SK-N-MC (cell line): ENCODE measurements around the gene MRAP.
A peak's percentile ranks its signal among the peaks of the same experiment; 100 is the strongest.
"Not testable (repeated sequence)": the region's sequence is repeated elsewhere in the genome, so short reads cannot be mapped to it uniquely, and the experiment has no call there.

Experiments used
- DNase-seq: peaks from one replicate; pipeline ENCODE4 v3.0.0-alpha.2; 2011; ENCODE audit warnings: low read depth, low spot score
- H3K27ac ChIP-seq: fragments of 200-600 bp; sonication (generic); 2 replicates; pipeline ENCODE4 v1.5.1; 2016; ENCODE audit warnings: mixed run types
- H3K36me3 ChIP-seq: fragments of 200-600 bp; sonication (generic); 2 replicates; pipeline ENCODE4 v1.6.1; 2017; ENCODE audit warnings: antibody characterized with exemption, low read length, mixed read lengths; ENCODE audit not compliant: insufficient read depth
- H3K4me3 ChIP-seq: fragments of 200-600 bp; sonication (generic); 2 replicates; pipeline ENCODE4 v1.5.1; 2016
- H3K9ac ChIP-seq: fragments of 200-600 bp; sonication (generic); 2 replicates; pipeline ENCODE4 v1.8.0; 2017; ENCODE audit warnings: mixed run types, mixed read lengths; ENCODE audit not compliant: insufficient read length
- H3K9me3 ChIP-seq: fragments of 200-600 bp; sonication (generic); 2 replicates; pipeline ENCODE4 v1.6.1; 2017; ENCODE audit warnings: low read depth, mild to moderate bottlenecking, antibody characterized with exemption, low read length, moderate library complexity, mixed read lengths
- EZH2 ChIP-seq: fragments of 200-600 bp; sonication (generic); IDR thresholded peaks from one replicate; pipeline ENCODE4 v1.6.1; 2017; ENCODE audit warnings: antibody characterized with exemption
- FOXP2 ChIP-seq: optimal IDR thresholded peaks from 2 replicates; pipeline ENCODE3; 2011; ENCODE audit warnings: mild to moderate bottlenecking, moderate library complexity; ENCODE audit not compliant: insufficient read depth; ENCODE audit errors: extremely low read length, control extremely low read depth
- POLR2AphosphoS5 ChIP-seq: IDR thresholded peaks from 2 replicates; pipeline ENCODE4 v1.6.1; 2012; ENCODE audit warnings: mild to moderate bottlenecking, low read depth, low read length, borderline replicate concordance

MRAP gene

GRCh38 chr21:32261929-32262328 is 36.7 kb upstream of the MRAP start:
- TF ChIP-seq POLR2AphosphoS5 (no peak), FOXP2 (no peak), EZH2 (no peak)
- DNase-seq: no peak
- no peak overlapping the region for H3K4me3 ChIP-seq
- H3K36me3 ChIP-seq: peaks cover 4% of the 10 kb centered on the region; the same call in 1 of the 2 replicates
- no peak overlapping the region for H3K9ac ChIP-seq
- no peaks in the 10 kb centered on the region for H3K9me3 ChIP-seq
- H3K27ac ChIP-seq: no peak overlapping the region

DNA sequence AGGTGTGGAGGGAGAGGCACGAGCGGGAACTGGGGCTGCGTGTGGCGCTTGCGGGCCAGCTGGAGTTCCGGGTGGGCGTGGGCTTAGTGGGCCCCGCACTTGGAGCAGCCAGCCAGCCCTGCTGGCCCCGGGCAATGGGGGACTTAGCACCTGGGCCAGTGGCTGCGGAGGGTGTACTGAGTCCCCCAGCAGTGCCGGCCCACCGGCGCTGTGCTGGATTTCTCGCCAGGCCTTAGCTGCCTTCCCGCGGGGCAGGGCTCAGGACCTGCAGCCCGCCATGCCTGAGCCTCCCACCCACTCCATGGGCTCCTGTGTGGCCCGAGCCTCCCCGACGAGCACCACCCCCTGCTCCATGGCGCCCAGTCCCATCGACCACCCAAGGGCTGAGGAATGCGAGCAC is 33.3 kb upstream of the MRAP start:
- not testable (repeated sequence) for H3K9me3 ChIP-seq, H3K4me3 ChIP-seq, DNase-seq, H3K27ac ChIP-seq, H3K9ac ChIP-seq
- H3K36me3 ChIP-seq: peaks cover 22% of the 10 kb centered on the region; the same call in 1 of the 2 replicates

GRCh38 chr21:32270748-32271147 is 27.9 kb upstream of the MRAP start:
- no peak for DNase-seq
- no peaks in the 10 kb centered on the region for H3K9me3 ChIP-seq

DNA sequence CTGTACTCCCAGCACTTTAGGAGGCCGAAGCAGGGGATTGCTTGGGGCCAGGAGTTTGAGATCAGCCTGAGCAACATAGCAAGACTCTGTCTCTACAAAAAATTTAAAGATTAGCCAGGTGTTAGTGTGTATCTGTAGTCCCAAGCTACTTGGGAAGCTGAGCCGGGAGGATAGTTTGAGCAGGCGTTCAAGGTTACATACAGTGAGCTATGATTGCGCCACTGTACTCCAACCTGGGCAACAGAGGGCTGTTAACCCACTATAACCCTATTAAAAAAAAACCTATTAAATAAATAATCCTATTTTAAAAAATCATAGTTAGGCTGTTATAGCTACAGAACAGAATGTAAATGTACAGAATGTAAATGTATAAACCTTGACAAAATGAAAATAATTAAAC is 22.0 kb upstream of the MRAP start:
- peaks cover 12% of the 10 kb centered on the region; the same call in 1 of the 2 replicates for H3K36me3 ChIP-seq
- no peak for DNase-seq
- H3K27ac ChIP-seq: no peak overlapping the region
- no peak overlapping the region for H3K9ac ChIP-seq
- TF ChIP-seq FOXP2: no peak
- no peak for TF ChIP-seq POLR2AphosphoS5
- no peak for TF ChIP-seq EZH2
- H3K4me3 ChIP-seq: no peak overlapping the region
- H3K9me3 ChIP-seq: no peaks in the 10 kb centered on the region

More at GRCh38 chr21:32270748-32271147, 27.9 kb upstream of the MRAP start:
- Histone ChIP-seq H3K4me3 (no peak overlapping the region), H3K36me3 (peaks cover 39% of the 10 kb centered on the region), H3K9ac (no peak overlapping the region), H3K27ac (no peak overlapping the region)
- TF ChIP-seq POLR2AphosphoS5: no peak
- no peak for TF ChIP-seq EZH2
- TF ChIP-seq FOXP2: no peak

DNA sequence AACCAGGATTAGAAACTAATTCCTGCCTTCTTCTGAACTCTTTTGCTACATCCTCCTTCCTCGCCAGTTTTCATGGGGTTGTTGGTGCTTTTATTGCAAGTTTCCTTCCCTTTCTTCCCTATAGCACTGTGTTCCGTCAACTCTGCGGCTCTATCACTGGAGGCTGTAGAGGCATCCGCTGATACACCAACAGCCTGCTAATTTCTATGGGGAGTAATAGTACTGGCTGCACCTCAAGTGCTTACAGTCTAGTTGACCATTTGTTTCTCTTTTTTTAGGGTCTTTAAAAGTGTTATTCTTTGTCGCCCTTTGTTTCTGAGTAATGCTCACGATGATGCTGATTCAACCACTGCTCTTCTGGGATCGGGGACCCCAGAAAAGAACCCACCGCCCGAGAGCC is 20.6 kb upstream of the MRAP start:
- Histone ChIP-seq H3K36me3 (peaks cover under 1% of the 10 kb centered on the region; the same call in 1 of the 2 replicates), H3K27ac (no peak overlapping the region), H3K4me3 (peak overlapping the region; percentile 98), H3K9ac (peak overlapping the region; percentile 77), H3K9me3 (no peaks in the 10 kb centered on the region)
- DNase-seq: no peak
- no peak for TF ChIP-seq FOXP2
- no peak for TF ChIP-seq POLR2AphosphoS5
- no peak for TF ChIP-seq EZH2

DNA sequence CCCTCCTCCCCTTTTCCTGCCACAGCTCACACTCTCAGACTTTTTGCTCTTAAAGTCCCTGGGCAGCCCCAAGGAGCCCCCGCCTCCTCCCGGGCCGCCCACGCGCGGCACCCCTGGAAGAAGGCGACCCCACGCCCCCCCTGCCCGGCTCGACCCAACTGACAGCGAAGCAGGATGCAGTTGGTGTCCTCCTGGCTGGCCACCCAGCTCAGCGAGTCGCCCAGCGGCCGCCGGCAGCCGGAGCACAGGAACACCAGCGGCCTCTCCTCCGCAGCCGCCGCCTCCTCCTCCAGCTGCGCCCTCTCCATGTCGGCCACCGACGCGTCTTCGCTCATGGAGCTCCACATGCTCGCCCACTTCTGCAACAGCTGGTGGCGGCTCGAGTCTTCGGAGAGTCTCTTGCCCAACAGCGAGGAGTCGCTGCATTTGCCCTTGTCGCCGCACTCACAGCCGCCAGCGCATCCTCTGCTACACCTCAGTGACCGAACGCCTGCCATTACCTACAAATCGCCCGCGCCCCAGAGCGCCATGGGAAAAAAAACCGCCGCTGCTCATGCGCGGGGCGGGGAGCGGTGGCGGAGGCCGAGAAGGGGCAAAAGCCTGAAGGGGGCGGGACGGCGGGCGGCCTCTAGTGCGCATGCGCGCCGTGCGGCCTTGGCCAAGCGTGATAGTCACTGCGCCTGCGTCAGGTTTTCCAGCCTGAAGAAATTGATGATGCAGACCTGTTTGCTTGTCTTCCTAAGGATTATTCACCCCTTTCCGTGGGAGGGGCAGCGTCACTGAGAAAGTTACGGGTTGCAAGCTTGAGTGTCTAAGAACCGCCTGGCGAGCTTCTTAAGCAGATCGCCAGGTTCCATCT is 19.9 kb upstream of the MRAP start, which contains the start of gene MIS18A:
Gene MIS18A (minus strand): TSS at position 532 of the 859 bp plus-strand sequence. CDS start 35 bp downstream, at position 497.
- DNase-seq: peak; percentile 59
- Histone ChIP-seq H3K27ac (no peak within 1 kb of the TSS), H3K9me3 (no peaks in the 10 kb centered on the region), H3K4me3 (peak within 1 kb of the TSS; percentile 98), H3K9ac (peak within 1 kb of the TSS; percentile 77), H3K36me3 (no peaks in the 10 kb centered on the region; the same call in 1 of the 2 replicates)
- TF ChIP-seq EZH2 (no peak), POLR2AphosphoS5 (peak; percentile 88)

- H3K9ac ChIP-seq: peak overlapping the region; percentile 61
- no peaks in the 10 kb centered on the region for H3K9me3 ChIP-seq
- peak overlapping the region; percentile 98 for H3K4me3 ChIP-seq
- no peak overlapping the region for H3K27ac ChIP-seq
- TF ChIP-seq FOXP2 (no peak), POLR2AphosphoS5 (no peak), EZH2 (no peak)
- DNase-seq: no peak
- H3K36me3 ChIP-seq: no peaks in the 10 kb centered on the region; the same call in 1 of the 2 replicates
Observed at GRCh38 chr21:32279377-32279680, 19.3 kb upstream of the MRAP start.

- Histone ChIP-seq H3K9ac (no peak overlapping the region), H3K9me3 (no peaks in the 10 kb centered on the region), H3K4me3 (no peak overlapping the region), H3K36me3 (no peaks in the 10 kb centered on the region; the same call in 1 of the 2 replicates), H3K27ac (no peak overlapping the region)
- DNase-seq: no peak
- TF ChIP-seq POLR2AphosphoS5 (no peak), FOXP2 (no peak), EZH2 (no peak)
Observed at GRCh38 chr21:32281531-32281930, 17.1 kb upstream of the MRAP start.
